Endothelial cell of umbilical vein (primary cell): ENCODE data around the gene FOXP1.

Source experiments
- POLR2A ChIP-seq: IDR thresholded peaks from 2 replicates; pipeline ENCODE4 v1.6.1; 2012; ENCODE audit warnings: low read depth, mild to moderate bottlenecking, control low read depth, low read length
- TF ChIP-seq, protein P1 (sequence below), 2 donors: IDR thresholded peaks; 1 replicate in 1 of 2; 2 replicates in 1 of 2; pipeline ENCODE4 v1.5.1; 2011; ENCODE audit warnings: low read length in 2 of 2, mild to moderate bottlenecking in 2 of 2, moderate library complexity in 2 of 2, control low read depth in 1 of 2, inconsistent platforms in 1 of 2, low read depth in 1 of 2; ENCODE audit not compliant: insufficient read depth in 1 of 2; ENCODE audit errors: extremely low read depth in 1 of 2

DNA sequence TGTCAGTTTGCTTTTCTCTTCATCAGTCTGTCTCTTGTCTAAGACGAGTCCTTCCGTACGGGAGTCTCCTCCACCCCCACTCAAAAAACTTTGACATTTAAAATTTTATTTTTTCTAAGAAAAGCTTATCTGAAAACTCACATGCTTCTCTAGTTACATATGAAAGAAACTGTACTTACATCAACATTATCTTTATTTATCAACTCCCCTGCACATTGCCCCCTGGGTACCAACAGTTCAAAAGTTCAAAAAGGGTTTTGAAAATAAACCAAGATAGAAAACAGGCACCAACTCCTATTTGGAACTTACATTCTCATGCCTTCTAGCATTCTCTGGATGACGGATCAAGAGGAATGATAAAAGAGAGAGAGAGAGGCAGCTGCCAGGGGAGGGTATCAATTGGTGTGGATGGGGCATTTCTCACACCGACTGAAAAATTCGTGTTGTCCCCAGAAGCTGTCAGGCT lies 182.5 kb downstream of the FOXP1 start:
- TF ChIP-seq, protein P1, sequence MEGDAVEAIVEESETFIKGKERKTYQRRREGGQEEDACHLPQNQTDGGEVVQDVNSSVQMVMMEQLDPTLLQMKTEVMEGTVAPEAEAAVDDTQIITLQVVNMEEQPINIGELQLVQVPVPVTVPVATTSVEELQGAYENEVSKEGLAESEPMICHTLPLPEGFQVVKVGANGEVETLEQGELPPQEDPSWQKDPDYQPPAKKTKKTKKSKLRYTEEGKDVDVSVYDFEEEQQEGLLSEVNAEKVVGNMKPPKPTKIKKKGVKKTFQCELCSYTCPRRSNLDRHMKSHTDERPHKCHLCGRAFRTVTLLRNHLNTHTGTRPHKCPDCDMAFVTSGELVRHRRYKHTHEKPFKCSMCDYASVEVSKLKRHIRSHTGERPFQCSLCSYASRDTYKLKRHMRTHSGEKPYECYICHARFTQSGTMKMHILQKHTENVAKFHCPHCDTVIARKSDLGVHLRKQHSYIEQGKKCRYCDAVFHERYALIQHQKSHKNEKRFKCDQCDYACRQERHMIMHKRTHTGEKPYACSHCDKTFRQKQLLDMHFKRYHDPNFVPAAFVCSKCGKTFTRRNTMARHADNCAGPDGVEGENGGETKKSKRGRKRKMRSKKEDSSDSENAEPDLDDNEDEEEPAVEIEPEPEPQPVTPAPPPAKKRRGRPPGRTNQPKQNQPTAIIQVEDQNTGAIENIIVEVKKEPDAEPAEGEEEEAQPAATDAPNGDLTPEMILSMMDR (IDR thresholded peaks at IDR 0.05; ENCODE audit: extremely low read depth in 1 of 2, insufficient read depth in 1 of 2, low read depth in 1 of 2, low read length in 2 of 2): no peak
- no peak for TF ChIP-seq POLR2A
